HEK293 (cell line): ENCODE data around the gene MDP1.

Source experiments
- CTCF ChIA-PET: fragments of 350-600 bp; formaldehyde crosslinking; extraction: SDS; loops from one replicate; lab custom pipeline; 2021; ENCODE audit warnings: antibody characterized with exemption; lab: Yijun Ruan, JAX
- POLR2A ChIA-PET: fragments of 300-600 bp; formaldehyde crosslinking; extraction: SDS; loops from one replicate; lab custom pipeline; 2020; ENCODE audit warnings: antibody characterized with exemption, inconsistent platforms; lab: Yijun Ruan, JAX
- H3K27ac ChIP-seq: fragments of 200-500 bp; sonication (Bioruptor generic); 2 replicates; pipeline ENCODE4 v1.5.1; 2014; ENCODE audit warnings: low read depth, low read length, control low read depth, inconsistent platforms; ENCODE audit errors: extremely low read depth
- H3K36me3 ChIP-seq, 2 experiments: fragments of 200-500 bp in 1 of 2; sonication (Bioruptor generic) in 1 of 2; 1 replicate in 1 of 2; 2 replicates in 1 of 2; pipeline ENCODE4 v1.5.1; 2014 to 2017; ENCODE audit warnings: inconsistent platforms in 2 of 2, low read length in 2 of 2; ENCODE audit not compliant: control insufficient read depth in 2 of 2, insufficient read depth in 1 of 2
- H3K4me1 ChIP-seq: fragments of 200-500 bp; sonication (Bioruptor generic); 2 replicates; pipeline ENCODE4 v1.5.1; 2014; ENCODE audit warnings: mild to moderate bottlenecking, low read length, inconsistent platforms; ENCODE audit not compliant: control insufficient read depth, insufficient read depth
- H3K4me3 ChIP-seq: 2 replicates; pipeline ENCODE4 v1.5.1; 2011; ENCODE audit warnings: low read depth, mild to moderate bottlenecking, control low read depth, low read length, moderate library complexity
- H3K9me3 ChIP-seq: fragments of 200-500 bp; sonication (Bioruptor generic); 2 replicates; pipeline ENCODE4 v1.5.1; 2014; ENCODE audit warnings: low read depth, low read length, inconsistent platforms; ENCODE audit not compliant: control insufficient read depth, insufficient read depth
- HOXA7 ChIP-seq: sonication (generic); formaldehyde crosslinking; IDR thresholded peaks from 2 replicates; pipeline ENCODE4 v1.8.1; 2022; ENCODE audit warnings: missing genetic modification reagents, borderline replicate concordance
- SCRT1 ChIP-seq: fragments of 450-650 bp; formaldehyde crosslinking; IDR thresholded peaks from 2 replicates; pipeline ENCODE4 v1.5.1; 2016; ENCODE audit warnings: missing biosample characterization, missing genetic modification characterization, borderline replicate concordance
- TRIM28 ChIP-seq: IDR thresholded peaks from 2 replicates; pipeline ENCODE4 v1.6.1; 2011; ENCODE audit warnings: low read length, control low read depth, borderline replicate concordance
- YY2 ChIP-seq: fragments of 450-650 bp; formaldehyde crosslinking; IDR thresholded peaks from 2 replicates; pipeline ENCODE4 v1.5.1; 2016; ENCODE audit warnings: missing biosample characterization, missing genetic modification characterization
- ZFP3 ChIP-seq: fragments of 450-650 bp; formaldehyde crosslinking; IDR thresholded peaks from 2 replicates; pipeline ENCODE4 v1.5.1; 2016; ENCODE audit warnings: low read depth, missing biosample characterization, missing genetic modification characterization
- ZNF157 ChIP-seq: fragments of 450-650 bp; formaldehyde crosslinking; IDR thresholded peaks from 2 replicates; pipeline ENCODE4 v1.5.1; 2016; ENCODE audit warnings: missing biosample characterization, missing genetic modification characterization
- ZNF391 ChIP-seq: fragments of 450-650 bp; formaldehyde crosslinking; IDR thresholded peaks from 2 replicates; pipeline ENCODE4 v1.5.1; 2016; ENCODE audit warnings: low read depth, missing biosample characterization, missing genetic modification characterization, borderline replicate concordance
- ZNF501 ChIP-seq: fragments of 450-650 bp; formaldehyde crosslinking; IDR thresholded peaks from 2 replicates; pipeline ENCODE4 v1.5.1; 2016; ENCODE audit warnings: missing biosample characterization, missing genetic modification characterization
- ZNF518A ChIP-seq: fragments of 450-650 bp; formaldehyde crosslinking; conservative IDR thresholded peaks from 2 replicates; pipeline ENCODE4 v1.5.1; 2016; ENCODE audit warnings: low read depth, missing biosample characterization, missing genetic modification characterization
- ZNF548 ChIP-seq: fragments of 450-650 bp; formaldehyde crosslinking; IDR thresholded peaks from 2 replicates; pipeline ENCODE4 v1.5.1; 2016; ENCODE audit warnings: missing biosample characterization, missing genetic modification characterization
- ZNF624 ChIP-seq: fragments of 450-650 bp; formaldehyde crosslinking; IDR thresholded peaks from 2 replicates; pipeline ENCODE4 v1.5.1; 2017; ENCODE audit warnings: missing biosample characterization, missing genetic modification characterization
- ZNF670 ChIP-seq: fragments of 450-650 bp; formaldehyde crosslinking; IDR thresholded peaks from 2 replicates; pipeline ENCODE4 v1.5.1; 2016; ENCODE audit warnings: missing biosample characterization, missing genetic modification characterization, low read depth
- ZNF76 ChIP-seq: fragments of 450-650 bp; formaldehyde crosslinking; IDR thresholded peaks from 2 replicates; pipeline ENCODE4; 2016; ENCODE audit warnings: low read depth, missing biosample characterization, missing genetic modification characterization, borderline replicate concordance
- ZNF830 ChIP-seq: fragments of 450-650 bp; IDR thresholded peaks from 2 replicates; pipeline ENCODE4 v1.5.0; 2018; ENCODE audit warnings: missing biosample characterization, missing genetic modification characterization, low read depth, mild to moderate bottlenecking, moderate library complexity
- ZNF837 ChIP-seq: fragments of 450-650 bp; formaldehyde crosslinking; IDR thresholded peaks from 2 replicates; pipeline ENCODE4 v1.5.1; 2016; ENCODE audit warnings: missing biosample characterization, missing genetic modification characterization
- ZSCAN23 ChIP-seq: fragments of 450-650 bp; formaldehyde crosslinking; IDR thresholded peaks from 2 replicates; pipeline ENCODE4 v1.5.1; 2016; ENCODE audit warnings: missing biosample characterization, missing genetic modification characterization

Gene MDP1

DNA sequence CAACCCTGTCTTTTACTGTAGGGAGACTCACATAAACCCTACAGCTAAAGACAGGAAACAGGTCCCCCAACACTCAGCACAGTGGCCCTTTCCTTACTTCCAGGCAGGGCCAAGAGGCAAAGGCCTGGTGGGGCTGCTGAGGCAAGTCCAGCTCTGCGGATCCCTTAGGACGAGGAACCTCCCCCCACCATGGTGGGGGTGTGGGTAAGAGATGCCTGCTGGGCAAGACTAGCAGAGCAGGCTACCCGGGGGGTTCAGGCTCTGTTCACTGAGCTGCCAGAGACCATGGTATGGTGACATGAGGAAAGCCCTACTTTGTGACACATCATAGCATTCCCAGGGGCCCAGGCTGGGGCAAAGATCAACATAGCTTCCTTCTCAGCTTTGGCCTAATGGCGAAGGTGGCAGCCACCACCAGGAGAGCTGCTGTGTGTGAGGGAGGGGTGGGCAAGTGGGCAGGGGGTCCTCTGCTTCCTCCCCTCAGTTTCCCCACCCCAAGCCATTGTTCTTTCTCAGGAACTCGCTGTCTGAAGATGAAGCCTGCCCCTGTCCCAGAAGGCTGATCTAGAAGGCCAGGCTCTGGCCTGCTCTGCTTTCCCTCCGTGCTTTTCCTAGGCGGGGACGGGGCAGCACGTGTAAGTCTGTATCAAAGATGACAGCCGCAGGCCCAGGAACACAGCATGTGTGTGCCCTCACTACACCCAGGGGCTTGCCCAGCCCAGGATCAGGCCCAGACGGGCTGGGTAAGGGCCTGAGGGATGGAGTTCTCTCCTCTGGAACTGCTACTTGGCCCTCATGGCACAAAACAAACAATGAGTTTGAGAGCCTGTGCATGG is 36.6 kb upstream of the MDP1 start:
- CTCF ChIA-PET, result interaction anchor here (0.8 to 4.6 kb wide), 6 partner anchors 10 to 113 kb away, joined by 3 to 22 read pairs (median 4); partner anchors contain the start of genes CIDEB, LTB4R2 and TINF2
- POLR2A ChIA-PET, result interaction anchor here (0.6 to 2.2 kb wide), 4 partner anchors 9 to 22 kb away, joined by 4 to 10 read pairs (median 5); partner anchors contain the start of genes RABGGTA and TINF2
- TF ChIP-seq ZNF830 (tag by site-specific recombination) (no peak), SCRT1 (tag by site-specific recombination) (no peak), ZSCAN23 (tag by site-specific recombination) (no peak), ZNF837 (tag by site-specific recombination) (no peak), ZNF501 (no peak), ZNF518A (no peak), HOXA7 (CRISPR knock-in tag) (no peak), YY2 (no peak), ZNF670 (tag by site-specific recombination) (no peak), ZFP3 (tag by site-specific recombination) (no peak), ZNF548 (tag by site-specific recombination) (no peak), ZNF157 (tag by site-specific recombination) (no peak)
- Histone ChIP-seq H3K27ac (no peak overlapping the region), H3K36me3 (peaks cover 0 to 13% of the 10 kb centered on the region in 2 experiments; a peak in 2 of 3 replicates), H3K9me3 (no peaks in the 10 kb centered on the region), H3K4me3 (no peak overlapping the region), H3K4me1 (no peaks in the 10 kb centered on the region)

- CTCF ChIA-PET, result interaction anchor here (0.8 to 4.6 kb wide), 6 partner anchors 9 to 114 kb away, joined by 3 to 22 read pairs (median 4); partner anchors contain the start of genes LTB4R2 and TINF2
- POLR2A ChIA-PET, result interaction anchor here (0.6 to 2.2 kb wide), 3 partner anchors 8 to 23 kb away, joined by 4 to 10 read pairs (median 4); partner anchors contain the start of gene TINF2
- no peak for TF ChIP-seq ZNF76 (tag by site-specific recombination)
- no peak for TF ChIP-seq ZNF391 (tag by site-specific recombination)
- no peak for TF ChIP-seq ZNF624 (tag by site-specific recombination)
- TF ChIP-seq TRIM28, result no peak
- H3K4me3 ChIP-seq, result no peak overlapping the region
- H3K27ac ChIP-seq, result no peak overlapping the region
- H3K4me1 ChIP-seq, result no peaks in the 10 kb centered on the region
- H3K36me3 ChIP-seq, result peaks cover 0 to 13% of the 10 kb centered on the region in 2 experiments; a peak in 2 of 3 replicates
- no peaks in the 10 kb centered on the region for H3K9me3 ChIP-seq
Measured at GRCh38 chr14:24251880-24252288, 36.0 kb upstream of the MDP1 start.
